ENCODE data around the gene TRIM72. TPM values are rescaled to one million over a fixed set of nuclear protein-coding genes. Genes with fewer than 3 reads are reported as not detected.

Gene TRIM72
- total RNA-seq, 2 donors from 2014 or later = 0.02 TPM; not detected in 1

Other genes with a start within 250 kb of the TRIM72 start
- gene HSD3B7, start 228.9 kb upstream of the TRIM72 start, total RNA-seq = 10 to 100 TPM; 19.0 to 20.9 TPM
- under 1 TPM; 0.35 to 0.52 TPM for gene STX1B, start 203.5 kb upstream of the TRIM72 start, total RNA-seq
- 10 to 100 TPM; 70.8 to 71.4 TPM for gene STX4, start 180.6 kb upstream of the TRIM72 start, total RNA-seq
- gene ZNF668, start 139.9 kb upstream of the TRIM72 start, total RNA-seq = 10 to 100 TPM in 1 of 2 donors, 1 to 10 TPM in 1; 7.8 to 12.8 TPM
- gene ZNF646, start 139.7 kb upstream of the TRIM72 start, total RNA-seq = 10 to 100 TPM; 18.4 to 20.0 TPM
- 1 to 10 TPM in 1 of 2 donors, under 1 TPM in 1; 0.77 to 2.6 TPM for gene PRSS53, start 125.2 kb upstream of the TRIM72 start, total RNA-seq
- 10 to 100 TPM; 39.5 to 50.3 TPM for gene VKORC1, start 119.3 kb upstream of the TRIM72 start, total RNA-seq
- 10 to 100 TPM; 41.3 to 43.4 TPM for gene BCKDK, start 105.7 kb upstream of the TRIM72 start, total RNA-seq
- 10 to 100 TPM; 42.2 to 69.5 TPM for gene KAT8, start 96.5 kb upstream of the TRIM72 start, total RNA-seq
- 100 to 1,000 TPM; 337 to 347 TPM for gene PRSS8, start 78.4 kb upstream of the TRIM72 start, total RNA-seq
- gene PRSS36, start 64.1 kb upstream of the TRIM72 start, total RNA-seq = 1 to 10 TPM; 3.6 to 6.4 TPM
- 100 to 1,000 TPM; 134 to 252 TPM for gene FUS, start 34.0 kb upstream of the TRIM72 start, total RNA-seq
- 100 to 1,000 TPM; 118 to 119 TPM for gene PYCARD, start 11.4 kb upstream of the TRIM72 start, total RNA-seq
- gene PYDC1, start 3.0 kb downstream of the TRIM72 start, total RNA-seq = not detected
- gene ITGAM, start 45.9 kb downstream of the TRIM72 start, total RNA-seq = 1 to 10 TPM; 2.7 to 3.7 TPM
- gene ITGAX, start 141.1 kb downstream of the TRIM72 start, total RNA-seq = 1 to 10 TPM; 1.4 to 5.9 TPM
- gene ITGAD, start 179.2 kb downstream of the TRIM72 start, total RNA-seq = under 1 TPM in 1 of 2 donors, not detected in 1; 0.05 TPM
- gene COX6A2, start 214.2 kb downstream of the TRIM72 start, total RNA-seq = not detected
- gene ZNF843, start 228.7 kb downstream of the TRIM72 start, total RNA-seq = under 1 TPM; 0.17 to 0.45 TPM
- 10 to 100 TPM in 1 of 2 donors, 1 to 10 TPM in 1; 5.5 to 13.2 TPM for gene ARMC5, start 245.4 kb downstream of the TRIM72 start, total RNA-seq